Measurements from ENCODE around the gene TRMT61A.
A peak's percentile ranks its signal among the peaks of the same experiment; 100 is the strongest.

The TRMT61A gene

GRCh38 chr14:103529383-103530365 is 678 bp downstream of the TRMT61A start:
- TF ChIP-seq CTCF (IDR thresholded peaks at IDR 0.05), result no peak
- no peak for DNase-seq (ENCODE audit: low spot score)
- H3K4me3 ChIP-seq, result peak overlapping the region; percentile 95
- peak overlapping the region; percentile 91 to 94 for H3K27ac ChIP-seq

GRCh38 chr14:103530390-103530789 is 1.4 kb downstream of the TRMT61A start:
- no peak overlapping the region for H3K4me3 ChIP-seq
- no peak overlapping the region for H3K27ac ChIP-seq
- DNase-seq (ENCODE audit: low spot score), result no peak
- no peak for TF ChIP-seq CTCF (IDR thresholded peaks at IDR 0.05)

GRCh38 chr14:103530831-103531230 is 1.8 kb downstream of the TRMT61A start:
- Histone ChIP-seq H3K4me3 (no peak overlapping the region), H3K27ac (no peak overlapping the region)
- TF ChIP-seq CTCF (IDR thresholded peaks at IDR 0.05), result no peak
- no peak for DNase-seq (ENCODE audit: low spot score)

GRCh38 chr14:103531421-103532215 is 2.6 kb downstream of the TRMT61A start:
- Histone ChIP-seq H3K4me3 (no peak overlapping the region), H3K27ac (peak overlapping the region in 1 of 2 donors; percentile 84)
- no peak for TF ChIP-seq CTCF (IDR thresholded peaks at IDR 0.05)
- DNase-seq (ENCODE audit: low spot score), result no peak

GRCh38 chr14:103532216-103533136 is 3.5 kb downstream of the TRMT61A start:
- DNase-seq (ENCODE audit: low spot score), result no peak
- Histone ChIP-seq H3K4me3 (no peak overlapping the region), H3K27ac (peak overlapping the region; percentile 66 to 84)
- no peak for TF ChIP-seq CTCF (IDR thresholded peaks at IDR 0.05)

All from coronary artery (tissue), 2 donors.